Stimulated activated CD8-positive, alpha-beta memory T cell treated with anti-CD3 and anti-CD28 coated beads, Interleukin-2, amount 100 ng/mL, for 1 hour (primary cell): ENCODE measurements around the gene CFAP44.
A peak's percentile ranks its signal among the peaks of the same experiment; 100 is the strongest.
"Not testable (repeated sequence)": the region's sequence is repeated elsewhere in the genome, so short reads cannot be mapped to it uniquely, and the experiment has no call there.

ENCODE experiments used
- DNase-seq, 2 donors: peaks; one replicate each; pipeline ENCODE4 v3.0.0-alpha.2; 2020; ENCODE audit warnings: low read depth in 2 of 2

Gene CFAP44

GRCh38 chr3:113441051-113441770, at the start of gene CFAP44:
Gene CFAP44 (minus strand): TSS chr3:113441493. CDS start chr3:113433664, 7,829 bp downstream.
- peak; percentile 19 to 26 for DNase-seq

GRCh38 chr3:113485161-113485609, 43.9 kb upstream of the CFAP44 start:
- peak; percentile 4 to 8 for DNase-seq

- DNase-seq: no peak
These were observed 27.2 kb upstream of the CFAP44 start for GRCh38 chr3:113468539-113468938.

GRCh38 chr3:113461488-113461887, 20.2 kb upstream of the CFAP44 start:
- DNase-seq: no peak

- not testable (repeated sequence) for DNase-seq
These were observed 17.3 kb upstream of the CFAP44 start for GRCh38 chr3:113458554-113458953.

- no peak for DNase-seq
These were observed 14.2 kb upstream of the CFAP44 start for GRCh38 chr3:113455446-113455845.

GRCh38 chr3:113454630-113455029, 13.3 kb upstream of the CFAP44 start:
- DNase-seq: no peak

- DNase-seq: no peak
These were observed 12.8 kb upstream of the CFAP44 start for GRCh38 chr3:113454057-113454456.

GRCh38 chr3:113450911-113451310, 9.6 kb upstream of the CFAP44 start:
- DNase-seq: no peak

GRCh38 chr3:113439606-113440005, 1.7 kb downstream of the CFAP44 start:
- no peak for DNase-seq

- DNase-seq: no peak
These were observed 3.1 kb downstream of the CFAP44 start for GRCh38 chr3:113438224-113438623.

GRCh38 chr3:113437411-113437810, 3.9 kb downstream of the CFAP44 start:
- DNase-seq: no peak

GRCh38 chr3:113436809-113437208, 4.5 kb downstream of the CFAP44 start:
- no peak for DNase-seq

- no peak for DNase-seq
These were observed 9.5 kb downstream of the CFAP44 start for GRCh38 chr3:113431811-113432210.

- no peak for DNase-seq
These were observed 12.7 kb downstream of the CFAP44 start for GRCh38 chr3:113428581-113428980.

GRCh38 chr3:113423699-113424098, 17.6 kb downstream of the CFAP44 start:
- DNase-seq: no peak

- no peak for DNase-seq
These were observed 20.2 kb downstream of the CFAP44 start for GRCh38 chr3:113421082-113421481.

GRCh38 chr3:113409676-113410075, 31.6 kb downstream of the CFAP44 start:
- DNase-seq: no peak

GRCh38 chr3:113405180-113405579, 36.1 kb downstream of the CFAP44 start:
- no peak for DNase-seq

GRCh38 chr3:113404637-113405036, 36.7 kb downstream of the CFAP44 start:
- DNase-seq: no peak
